ENCODE measurements around the gene PUDP.
"Not testable (repeated sequence)": the region's sequence is repeated elsewhere in the genome, so short reads cannot be mapped to it uniquely, and the experiment has no call there.

PUDP gene

DNA sequence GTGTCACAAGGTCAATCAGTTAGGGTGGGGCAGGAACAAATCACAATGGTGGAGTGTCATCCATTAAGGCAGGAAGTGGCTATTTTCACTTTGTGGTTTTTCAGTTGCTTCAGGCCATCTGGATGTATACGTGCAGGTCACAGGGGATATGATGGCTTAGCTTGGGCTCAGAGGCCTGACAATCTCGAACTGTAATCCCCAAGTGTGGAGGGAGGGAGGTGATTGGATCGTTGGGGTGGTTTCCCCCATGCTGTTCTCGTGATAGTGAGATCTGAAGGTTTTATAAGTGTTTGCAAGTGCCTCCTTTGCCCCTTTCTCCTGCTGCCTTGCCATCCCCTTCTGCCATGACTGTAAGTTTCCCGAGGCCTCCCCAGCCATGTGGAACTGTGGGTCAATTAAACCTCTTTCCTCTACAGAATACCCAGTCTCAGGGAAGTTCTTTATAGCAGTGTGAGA, 37.1 kb downstream of the PUDP start:
- Histone ChIP-seq H3K27ac (ENCODE audit: low read length) (no peak overlapping the region), H3K4me1 (ENCODE audit: control insufficient read depth, insufficient read depth, low read length) (no peaks in the 10 kb centered on the region), H3K9me3 (ENCODE audit: control insufficient read depth, insufficient read depth, low read length) (no peaks in the 10 kb centered on the region), H3K4me3 (ENCODE audit: low read length) (no peak overlapping the region), H3K36me3 (ENCODE audit: control insufficient read depth, insufficient read depth, low read length) (no peaks in the 10 kb centered on the region), H3K27me3 (ENCODE audit: control insufficient read depth, insufficient read depth, low read length) (no peaks in the 10 kb centered on the region)
- WGBS (ENCODE audit: insufficient coverage, insufficient read length), result no CpG with 5 or more reads among the region's 5 CpGs
- DNase-seq (ENCODE audit: low read depth, low spot score), result no peak

DNA sequence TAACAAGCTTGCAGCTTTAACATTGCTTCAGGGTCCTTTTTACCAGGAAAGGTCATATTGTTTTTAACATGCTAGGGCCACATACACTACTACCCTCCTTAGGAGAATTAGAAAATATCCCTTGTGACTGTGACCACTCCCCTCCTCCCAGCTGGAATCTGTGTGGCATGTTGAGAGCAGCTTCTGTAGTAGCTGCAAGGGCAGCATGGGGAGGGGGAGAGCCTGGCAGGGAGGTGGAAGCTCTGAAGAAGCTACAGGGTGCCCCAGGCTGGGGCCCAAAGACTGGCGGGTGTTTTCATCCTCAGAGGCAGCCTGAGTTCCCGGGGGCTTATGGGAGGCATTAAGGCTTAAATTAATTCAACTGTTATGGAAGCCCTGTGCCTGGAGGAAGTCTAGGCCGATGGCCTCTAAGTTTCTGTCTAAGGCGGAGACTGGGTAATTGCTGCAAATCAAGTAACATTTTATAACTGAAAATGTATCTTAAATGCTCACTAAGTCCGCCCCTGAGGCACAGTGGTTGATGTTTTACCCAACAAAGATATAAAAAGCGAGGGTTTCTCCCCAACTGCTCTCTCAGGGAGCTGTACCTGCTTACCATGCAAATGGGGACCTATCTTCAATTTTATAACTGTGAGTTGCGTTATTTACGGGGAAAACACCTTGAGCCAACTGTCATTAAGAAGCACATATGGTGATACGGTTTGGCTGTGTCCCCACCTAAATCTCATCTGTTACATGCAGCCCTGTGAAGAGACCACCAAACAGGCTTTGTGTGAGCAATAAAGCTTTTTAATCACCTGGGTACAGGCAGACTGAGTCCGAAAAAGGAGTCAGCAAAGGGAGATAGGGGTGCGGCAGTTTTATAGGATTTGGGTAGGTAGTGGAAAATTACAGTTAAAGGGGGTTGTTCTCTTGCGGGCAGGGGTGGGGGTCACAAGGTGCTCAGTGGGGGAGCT, 37.8 kb downstream of the PUDP start:
- no CpG with 5 or more reads among the region's 12 CpGs for WGBS (ENCODE audit: insufficient coverage, insufficient read length)
- Histone ChIP-seq H3K36me3 (ENCODE audit: control insufficient read depth, insufficient read depth, low read length) (no peaks in the 10 kb centered on the region), H3K9me3 (ENCODE audit: control insufficient read depth, insufficient read depth, low read length) (no peaks in the 10 kb centered on the region), H3K27ac (ENCODE audit: low read length) (no peak overlapping the region), H3K4me1 (ENCODE audit: control insufficient read depth, insufficient read depth, low read length) (no peaks in the 10 kb centered on the region), H3K4me3 (ENCODE audit: low read length) (no peak overlapping the region), H3K27me3 (ENCODE audit: control insufficient read depth, insufficient read depth, low read length) (no peaks in the 10 kb centered on the region)
- no peak for DNase-seq (ENCODE audit: low read depth, low spot score)

DNA sequence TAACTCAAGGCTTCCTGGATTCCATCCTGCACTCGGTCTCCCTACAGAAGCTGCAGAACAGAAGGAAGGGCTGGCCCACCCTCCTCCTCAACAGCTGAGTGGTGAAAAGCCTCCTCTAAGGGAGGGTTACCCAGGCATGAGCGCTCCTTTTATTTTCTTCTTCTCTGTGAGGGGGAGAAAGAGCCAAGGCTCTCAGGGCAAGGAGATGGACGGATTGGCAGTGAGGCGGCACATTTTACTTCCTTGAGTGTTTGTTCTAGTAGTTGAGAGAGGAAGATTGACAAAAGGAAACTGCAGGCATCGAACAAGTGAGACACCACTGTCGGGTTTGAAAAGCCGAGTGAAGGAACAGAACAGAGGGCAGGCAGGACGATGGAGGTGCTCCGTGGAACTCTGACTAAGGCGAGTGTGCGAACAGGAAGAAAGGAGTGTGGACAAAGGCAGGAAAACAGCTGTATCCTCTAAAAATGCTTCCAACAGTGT, 38.9 kb downstream of the PUDP start:
- DNase-seq (ENCODE audit: low read depth, low spot score), result no peak

GRCh38 chrX:7108030-7108429, 39.9 kb downstream of the PUDP start:
- WGBS (ENCODE audit: insufficient coverage, insufficient read length), result no CpG with 5 or more reads among the region's 5 CpGs

More for the DNA sequence above, 38.9 kb downstream of the PUDP start:
- Histone ChIP-seq H3K27ac (ENCODE audit: low read length) (no peak overlapping the region), H3K27me3 (ENCODE audit: control insufficient read depth, insufficient read depth, low read length) (no peaks in the 10 kb centered on the region), H3K9me3 (ENCODE audit: control insufficient read depth, insufficient read depth, low read length) (no peaks in the 10 kb centered on the region), H3K4me3 (ENCODE audit: low read length) (no peak overlapping the region), H3K4me1 (ENCODE audit: control insufficient read depth, insufficient read depth, low read length) (no peaks in the 10 kb centered on the region), H3K36me3 (ENCODE audit: control insufficient read depth, insufficient read depth, low read length) (no peaks in the 10 kb centered on the region)
- WGBS (ENCODE audit: insufficient coverage, insufficient read length), result no CpG with 5 or more reads among the region's 11 CpGs

DNA sequence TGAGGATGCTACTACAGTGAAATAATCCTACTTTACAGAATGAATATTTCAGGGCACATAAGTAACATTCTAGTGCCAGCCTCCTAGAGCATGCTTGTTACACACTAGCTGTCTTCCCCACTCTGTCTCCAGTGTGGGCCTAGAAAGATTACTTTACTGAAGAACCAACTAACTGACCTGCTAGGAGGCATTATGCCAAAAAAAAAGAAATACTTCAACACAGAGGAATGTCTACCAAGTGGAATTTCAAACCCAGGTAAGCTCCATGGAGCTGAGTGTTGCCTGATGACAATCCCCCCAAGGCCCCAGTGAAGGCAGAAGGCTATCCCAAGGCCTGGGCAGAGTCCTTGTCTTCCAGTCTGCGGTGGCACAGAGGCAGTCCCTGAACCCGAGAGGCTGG, 41.3 kb downstream of the PUDP start:
- no CpG with 5 or more reads among the region's 2 CpGs for WGBS (ENCODE audit: insufficient coverage, insufficient read length)
- no peaks in the 10 kb centered on the region for H3K9me3 ChIP-seq (ENCODE audit: control insufficient read depth, insufficient read depth, low read length)
- H3K27ac ChIP-seq (ENCODE audit: low read length), result no peak overlapping the region
- no peaks in the 10 kb centered on the region for H3K36me3 ChIP-seq (ENCODE audit: control insufficient read depth, insufficient read depth, low read length)
- DNase-seq (ENCODE audit: low read depth, low spot score), result no peak
- no peaks in the 10 kb centered on the region for H3K4me1 ChIP-seq (ENCODE audit: control insufficient read depth, insufficient read depth, low read length)
- no peak overlapping the region for H3K4me3 ChIP-seq (ENCODE audit: low read length)
- H3K27me3 ChIP-seq (ENCODE audit: control insufficient read depth, insufficient read depth, low read length), result no peaks in the 10 kb centered on the region

More at GRCh38 chrX:7108030-7108429, 39.9 kb downstream of the PUDP start:
- Histone ChIP-seq H3K4me3 (ENCODE audit: low read length) (no peak overlapping the region), H3K27ac (ENCODE audit: low read length) (no peak overlapping the region), H3K27me3 (ENCODE audit: control insufficient read depth, insufficient read depth, low read length) (no peaks in the 10 kb centered on the region), H3K4me1 (ENCODE audit: control insufficient read depth, insufficient read depth, low read length) (no peaks in the 10 kb centered on the region), H3K9me3 (ENCODE audit: control insufficient read depth, insufficient read depth, low read length) (no peaks in the 10 kb centered on the region), H3K36me3 (ENCODE audit: control insufficient read depth, insufficient read depth, low read length) (no peaks in the 10 kb centered on the region)
- DNase-seq (ENCODE audit: low read depth, low spot score), result no peak

GRCh38 chrX:7102119-7102518, 45.8 kb downstream of the PUDP start:
- Histone ChIP-seq H3K27ac (ENCODE audit: low read length) (no peak overlapping the region), H3K4me1 (ENCODE audit: control insufficient read depth, insufficient read depth, low read length) (no peaks in the 10 kb centered on the region), H3K27me3 (ENCODE audit: control insufficient read depth, insufficient read depth, low read length) (no peaks in the 10 kb centered on the region), H3K4me3 (ENCODE audit: low read length) (no peak overlapping the region), H3K36me3 (ENCODE audit: control insufficient read depth, insufficient read depth, low read length) (no peaks in the 10 kb centered on the region), H3K9me3 (ENCODE audit: control insufficient read depth, insufficient read depth, low read length) (no peaks in the 10 kb centered on the region)
- DNase-seq (ENCODE audit: low read depth, low spot score), result no peak
- WGBS (ENCODE audit: insufficient coverage, insufficient read length), result no CpG with 5 or more reads among the region's 3 CpGs

- WGBS (ENCODE audit: insufficient coverage, insufficient read length), result no CpG with 5 or more reads among the region's 7 CpGs
- no peak overlapping the region for H3K4me3 ChIP-seq (ENCODE audit: low read length)
- H3K9me3 ChIP-seq (ENCODE audit: control insufficient read depth, insufficient read depth, low read length), result no peaks in the 10 kb centered on the region
- no peaks in the 10 kb centered on the region for H3K4me1 ChIP-seq (ENCODE audit: control insufficient read depth, insufficient read depth, low read length)
- H3K36me3 ChIP-seq (ENCODE audit: control insufficient read depth, insufficient read depth, low read length), result no peaks in the 10 kb centered on the region
- DNase-seq (ENCODE audit: low read depth, low spot score), result no peak
- H3K27me3 ChIP-seq (ENCODE audit: control insufficient read depth, insufficient read depth, low read length), result no peaks in the 10 kb centered on the region
- H3K27ac ChIP-seq (ENCODE audit: low read length), result no peak overlapping the region
Observed at GRCh38 chrX:7100022-7100421, 47.9 kb downstream of the PUDP start.

GRCh38 chrX:7095657-7096056, 52.3 kb downstream of the PUDP start:
- no CpG with 5 or more reads among the region's 2 CpGs for WGBS (ENCODE audit: insufficient coverage, insufficient read length)
- not testable (repeated sequence) for H3K4me1 ChIP-seq (ENCODE audit: control insufficient read depth, insufficient read depth, low read length); H3K4me3 ChIP-seq (ENCODE audit: low read length); H3K36me3 ChIP-seq (ENCODE audit: control insufficient read depth, insufficient read depth, low read length); H3K27me3 ChIP-seq (ENCODE audit: control insufficient read depth, insufficient read depth, low read length); H3K27ac ChIP-seq (ENCODE audit: low read length); H3K9me3 ChIP-seq (ENCODE audit: control insufficient read depth, insufficient read depth, low read length); DNase-seq (ENCODE audit: low read depth, low spot score)

GRCh38 chrX:7093305-7093704, 54.6 kb downstream of the PUDP start:
- H3K9me3 ChIP-seq (ENCODE audit: control insufficient read depth, insufficient read depth, low read length), result no peaks in the 10 kb centered on the region
- WGBS (ENCODE audit: insufficient coverage, insufficient read length), result no CpG with 5 or more reads among the region's 6 CpGs
- H3K4me1 ChIP-seq (ENCODE audit: control insufficient read depth, insufficient read depth, low read length), result no peaks in the 10 kb centered on the region
- no peaks in the 10 kb centered on the region for H3K27me3 ChIP-seq (ENCODE audit: control insufficient read depth, insufficient read depth, low read length)
- H3K4me3 ChIP-seq (ENCODE audit: low read length), result no peak overlapping the region
- H3K36me3 ChIP-seq (ENCODE audit: control insufficient read depth, insufficient read depth, low read length), result no peaks in the 10 kb centered on the region
- H3K27ac ChIP-seq (ENCODE audit: low read length), result no peak overlapping the region
- DNase-seq (ENCODE audit: low read depth, low spot score), result no peak

DNA sequence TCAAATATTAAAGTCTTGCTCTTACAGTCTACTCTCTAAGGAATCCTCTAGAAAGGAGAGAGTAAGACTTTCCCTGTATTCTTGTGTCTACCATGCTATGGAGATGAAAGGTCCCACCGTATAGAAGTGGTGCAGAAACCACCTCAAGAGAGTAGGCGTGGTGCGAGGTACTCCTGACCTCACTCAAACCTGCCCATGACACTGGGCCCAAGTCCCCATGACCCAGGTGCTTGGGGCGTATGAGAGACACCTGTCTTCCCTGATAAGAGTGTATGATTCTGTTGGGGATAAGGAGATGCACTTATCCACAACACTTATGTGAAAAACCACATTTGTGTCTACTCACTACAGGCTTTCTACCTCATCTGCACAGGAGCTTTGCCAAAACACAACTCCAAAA, 55.4 kb downstream of the PUDP start:
- Histone ChIP-seq H3K36me3 (ENCODE audit: control insufficient read depth, insufficient read depth, low read length) (no peaks in the 10 kb centered on the region), H3K27ac (ENCODE audit: low read length) (no peak overlapping the region), H3K4me1 (ENCODE audit: control insufficient read depth, insufficient read depth, low read length) (no peaks in the 10 kb centered on the region), H3K27me3 (ENCODE audit: control insufficient read depth, insufficient read depth, low read length) (no peaks in the 10 kb centered on the region), H3K4me3 (ENCODE audit: low read length) (no peak overlapping the region), H3K9me3 (ENCODE audit: control insufficient read depth, insufficient read depth, low read length) (no peaks in the 10 kb centered on the region)
- no peak for DNase-seq (ENCODE audit: low read depth, low spot score)
- WGBS (ENCODE audit: insufficient coverage, insufficient read length), result no CpG with 5 or more reads among the region's 4 CpGs

All from iPS DF 6.9 (cell line).